Fibroblast of the aortic adventitia (primary cell): ENCODE data around the gene TP73. TPM values are rescaled to one million over a fixed set of nuclear protein-coding genes. Genes with fewer than 3 reads are reported as not detected.

Source experiments
- DNase-seq: peaks from one replicate; pipeline ENCODE4 v3.0.0-alpha.2; 2010; ENCODE audit warnings: low read depth
- H3K4me3 ChIP-seq: 2 replicates; pipeline ENCODE4 v1.5.1; 2011; ENCODE audit warnings: low read depth, mild to moderate bottlenecking, control low read depth, low read length, moderate library complexity
- total RNA-seq: library from RNA; depleted of rRNA; stranded (reverse); fragments of >200 nt; gene quantifications from 2 replicates; pipeline ENCODE4 v1.2.3, GENCODE V29; 2012; ENCODE audit warnings: low replicate concordance
- TF ChIP-seq, protein P1 (sequence below): IDR thresholded peaks from 2 replicates; pipeline ENCODE4 v1.5.1; 2011; ENCODE audit warnings: mild to moderate bottlenecking, low read length, control low read depth, inconsistent platforms; ENCODE audit not compliant: insufficient read depth

The TP73 gene
- total RNA-seq, 1 donor = 0.18 TPM

DNA sequence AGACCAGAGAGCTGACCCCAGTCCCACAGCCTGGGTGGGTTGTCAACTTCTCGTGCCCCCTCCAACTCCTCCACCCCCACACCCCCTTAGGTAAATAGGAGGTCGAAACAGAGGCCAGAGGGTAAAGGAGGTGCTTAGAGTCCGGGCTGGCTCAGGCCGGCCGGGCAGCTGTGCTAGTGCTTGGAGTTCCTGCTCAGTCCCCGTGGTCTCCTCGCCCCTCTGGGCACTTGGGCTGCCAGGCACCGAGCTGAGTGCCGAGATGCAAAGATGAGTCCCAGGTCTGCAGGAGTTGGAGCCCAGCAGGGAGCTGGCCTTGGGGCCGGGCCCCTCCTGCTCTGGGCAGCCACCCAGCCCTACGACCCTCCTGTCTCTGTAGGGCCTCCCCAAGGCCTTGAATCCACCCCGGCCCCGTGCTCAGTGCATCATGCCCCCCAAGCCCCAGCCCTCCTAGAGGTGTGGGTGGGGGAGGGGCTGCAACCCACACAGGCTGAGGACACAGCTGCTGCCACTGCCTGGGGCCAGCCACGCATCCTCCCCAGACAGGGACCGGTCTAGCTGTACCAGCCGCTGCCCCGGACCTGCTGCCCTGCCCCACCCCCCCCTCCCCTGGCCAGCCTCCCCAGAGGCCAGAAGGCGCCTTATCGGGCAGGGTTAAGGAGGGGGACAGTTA lies 122.1 kb downstream of the TP73 start:
- no peak overlapping the region for H3K4me3 ChIP-seq
- TF ChIP-seq, protein P1, sequence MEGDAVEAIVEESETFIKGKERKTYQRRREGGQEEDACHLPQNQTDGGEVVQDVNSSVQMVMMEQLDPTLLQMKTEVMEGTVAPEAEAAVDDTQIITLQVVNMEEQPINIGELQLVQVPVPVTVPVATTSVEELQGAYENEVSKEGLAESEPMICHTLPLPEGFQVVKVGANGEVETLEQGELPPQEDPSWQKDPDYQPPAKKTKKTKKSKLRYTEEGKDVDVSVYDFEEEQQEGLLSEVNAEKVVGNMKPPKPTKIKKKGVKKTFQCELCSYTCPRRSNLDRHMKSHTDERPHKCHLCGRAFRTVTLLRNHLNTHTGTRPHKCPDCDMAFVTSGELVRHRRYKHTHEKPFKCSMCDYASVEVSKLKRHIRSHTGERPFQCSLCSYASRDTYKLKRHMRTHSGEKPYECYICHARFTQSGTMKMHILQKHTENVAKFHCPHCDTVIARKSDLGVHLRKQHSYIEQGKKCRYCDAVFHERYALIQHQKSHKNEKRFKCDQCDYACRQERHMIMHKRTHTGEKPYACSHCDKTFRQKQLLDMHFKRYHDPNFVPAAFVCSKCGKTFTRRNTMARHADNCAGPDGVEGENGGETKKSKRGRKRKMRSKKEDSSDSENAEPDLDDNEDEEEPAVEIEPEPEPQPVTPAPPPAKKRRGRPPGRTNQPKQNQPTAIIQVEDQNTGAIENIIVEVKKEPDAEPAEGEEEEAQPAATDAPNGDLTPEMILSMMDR = no peak
- no peak for DNase-seq

DNA sequence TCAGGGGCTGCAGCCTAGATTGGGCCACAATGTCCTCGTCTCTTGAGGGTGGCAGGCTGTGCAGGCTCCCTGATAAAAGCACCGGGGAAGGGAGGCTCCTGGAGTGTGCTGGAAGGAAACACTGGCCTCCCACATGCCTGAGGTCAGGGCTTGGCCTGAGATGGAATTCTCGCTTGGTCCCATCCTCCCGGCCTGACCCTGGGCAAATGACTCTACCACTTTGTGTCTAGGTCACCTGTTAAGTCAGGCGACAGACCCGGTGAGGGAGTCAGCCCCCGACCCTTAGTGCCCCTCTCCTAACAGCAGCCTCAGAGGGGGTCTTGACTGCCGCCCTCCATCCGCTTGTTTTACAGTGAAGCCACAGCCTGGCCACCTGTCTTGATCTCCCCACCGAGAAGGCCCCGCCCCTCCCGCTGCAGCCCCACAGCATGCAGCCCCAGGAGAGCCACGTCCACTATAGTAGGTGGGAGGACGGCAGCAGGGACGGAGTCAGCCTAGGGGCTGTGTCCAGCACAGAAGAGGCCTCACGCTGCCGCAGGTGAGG lies 122.7 kb downstream of the TP73 start:
- H3K4me3 ChIP-seq = no peak overlapping the region
- TF ChIP-seq, protein P1 = no peak
- DNase-seq = no peak

DNA sequence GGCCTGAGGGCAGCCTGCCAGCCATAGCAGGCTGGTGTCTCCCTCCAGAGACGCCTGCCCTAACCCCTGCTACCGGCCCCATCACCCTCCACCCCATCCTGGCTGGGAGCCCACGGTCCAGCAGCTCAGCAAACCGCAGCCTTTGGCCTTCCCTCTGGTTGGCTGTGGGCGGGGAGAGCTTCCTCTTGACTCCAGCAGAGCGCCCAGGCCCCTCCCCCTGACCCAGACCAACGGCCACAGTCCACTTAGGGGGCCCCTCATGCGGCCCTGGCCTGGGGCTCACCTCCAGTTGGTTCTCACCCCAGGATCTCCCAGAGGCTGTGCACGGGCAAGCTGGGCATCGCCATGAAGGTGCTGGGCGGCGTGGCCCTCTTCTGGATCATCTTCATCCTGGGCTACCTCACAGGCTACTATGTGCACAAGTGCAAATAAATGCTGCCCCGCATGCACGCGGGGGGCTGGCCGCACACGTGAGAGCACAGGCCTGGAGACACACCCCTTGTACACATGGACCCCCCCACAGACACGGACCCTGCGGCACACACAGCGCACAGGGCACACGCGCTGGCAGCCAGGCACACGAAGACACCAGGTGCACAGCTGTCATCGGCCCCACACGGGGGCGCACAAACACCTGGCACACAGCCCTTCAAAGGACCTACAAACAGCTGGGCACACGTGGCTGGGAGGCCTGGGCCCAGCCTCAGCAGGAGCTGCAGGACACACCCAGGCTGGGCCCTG lies 123.3 kb downstream of the TP73 start:
- DNase-seq = peak; percentile 33
- TF ChIP-seq, protein P1 = no peak
- no peak overlapping the region for H3K4me3 ChIP-seq

DNA sequence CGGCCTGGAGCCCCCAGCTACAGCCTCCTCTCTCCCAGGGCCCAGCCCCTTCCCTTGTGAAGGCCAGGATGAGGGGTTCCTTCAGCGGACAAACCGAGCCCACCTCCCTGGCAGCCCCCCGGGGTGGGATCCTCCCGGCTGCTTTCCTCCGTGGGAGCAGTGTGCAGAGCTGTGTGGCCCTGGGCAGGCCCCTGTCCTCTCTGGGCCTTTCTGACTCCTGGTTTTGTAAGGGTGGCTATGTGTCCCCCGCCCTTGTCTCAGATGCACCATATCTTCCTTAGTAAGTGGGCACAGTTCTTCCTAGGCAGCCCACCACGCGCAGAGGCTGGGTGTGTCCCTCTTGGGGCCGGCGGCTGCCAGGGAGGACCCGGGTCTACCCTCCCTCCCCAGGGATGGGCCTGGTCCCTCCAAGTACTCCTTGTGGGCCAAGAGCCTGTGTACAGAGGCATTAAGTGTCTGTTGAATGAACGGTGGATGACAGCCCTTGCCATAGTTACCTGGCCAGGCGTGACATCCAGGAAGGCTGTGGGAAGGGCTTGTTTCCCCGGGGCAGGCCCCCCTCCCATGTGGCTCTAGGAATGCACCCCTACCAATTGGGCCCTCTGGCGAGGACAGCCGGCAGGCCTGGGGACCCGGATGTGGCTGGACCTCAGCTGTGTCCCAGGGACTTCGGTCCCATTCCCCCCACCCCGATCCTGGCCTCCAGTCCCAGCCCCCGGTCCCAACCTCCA lies 124.1 kb downstream of the TP73 start:
- no peak overlapping the region for H3K4me3 ChIP-seq
- no peak for DNase-seq
- TF ChIP-seq, protein P1 = no peak

DNA sequence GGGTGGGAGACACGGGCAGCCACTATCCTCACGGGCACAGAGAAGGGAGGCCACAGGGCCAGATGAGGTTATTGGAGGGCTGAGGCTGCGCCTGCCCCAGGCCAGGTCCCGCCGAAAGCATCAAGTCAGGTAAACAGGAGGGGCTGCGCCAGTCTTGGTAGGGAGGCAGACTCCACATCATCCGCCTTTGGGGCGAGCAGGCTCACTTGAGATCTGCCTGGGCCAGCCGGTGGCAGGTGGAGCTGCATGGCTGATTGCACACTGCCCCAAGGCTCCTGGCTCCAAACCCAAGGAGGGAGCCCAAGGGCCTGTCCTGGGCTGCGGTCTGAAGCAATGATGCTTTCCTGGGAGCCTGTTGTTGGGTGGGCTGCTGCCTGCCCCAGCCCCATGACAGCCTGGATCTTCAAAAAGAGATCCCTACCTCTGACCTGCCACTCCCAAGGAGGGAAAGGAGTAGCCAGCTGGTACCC lies 124.8 kb downstream of the TP73 start:
- no peak overlapping the region for H3K4me3 ChIP-seq
- no peak for DNase-seq
- TF ChIP-seq, protein P1 = no peak

DNA sequence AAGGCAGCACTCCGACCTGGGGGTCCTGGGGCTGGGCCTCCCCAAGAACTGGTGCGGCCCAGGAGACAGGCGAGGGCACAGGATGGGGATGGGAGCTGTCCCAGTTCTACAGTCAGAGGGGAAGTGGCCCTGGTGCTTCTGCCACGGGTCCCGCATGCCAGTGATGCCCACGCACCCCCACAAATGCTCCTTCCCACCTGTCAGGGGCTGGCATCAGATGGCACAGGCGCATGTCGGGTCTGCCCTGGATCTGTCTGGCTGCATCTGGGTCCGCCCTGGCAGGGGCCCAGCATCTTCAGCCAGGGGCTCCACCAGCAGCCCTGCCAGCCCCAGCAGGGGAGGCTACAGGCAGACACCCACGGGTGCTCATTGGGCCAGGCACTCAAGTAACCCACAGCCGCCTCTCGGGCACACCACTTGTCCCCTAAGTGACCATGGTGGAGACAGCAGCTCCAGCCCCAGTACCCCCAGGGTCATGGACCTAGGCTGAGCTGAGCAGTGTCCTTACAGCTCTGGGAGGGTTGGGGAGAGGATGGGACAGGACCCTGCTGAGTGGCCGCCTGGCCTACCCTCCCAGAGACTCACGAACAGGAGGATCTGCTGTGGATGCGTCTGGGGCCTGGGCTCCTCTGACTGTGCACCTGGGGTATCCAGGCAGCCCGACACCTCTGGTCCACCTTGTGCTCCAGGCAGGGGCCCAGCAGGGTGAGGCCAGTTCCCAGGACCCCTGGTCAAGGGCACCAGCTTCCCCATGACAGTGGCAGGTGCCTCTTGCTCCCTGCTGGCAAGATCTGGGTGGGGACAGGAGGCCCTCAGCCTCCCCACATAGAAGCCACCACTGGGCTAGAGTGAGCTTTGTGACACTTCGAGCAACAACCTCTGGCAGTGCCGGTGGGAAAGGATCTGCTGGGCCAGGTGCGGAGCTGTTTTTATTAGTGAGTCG lies 125.6 kb downstream of the TP73 start:
- no peak overlapping the region for H3K4me3 ChIP-seq
- TF ChIP-seq, protein P1 = no peak
- no peak for DNase-seq
